H1 (cell line): Measurements from ENCODE around the gene GRM5. TPM values are rescaled to one million over a fixed set of nuclear protein-coding genes. Genes with fewer than 3 reads are reported as not detected.

Experiments used
- CTCF ChIA-PET: fragments of 300-600 bp; sonication (Branson Sonifier 250); formaldehyde crosslinking; loops from one replicate; lab custom pipeline; 2021; ENCODE audit not compliant: partially characterized antibody; lab: Charles Lee
- POLR2A ChIA-PET: fragments of 300-600 bp; sonication (Branson Sonifier 250); formaldehyde crosslinking; loops from one replicate; lab custom pipeline; 2021; ENCODE audit warnings: inconsistent platforms; ENCODE audit not compliant: partially characterized antibody; lab: Charles Lee
- DNase-seq, 2 experiments: peaks; one replicate each; pipeline versions ENCODE4 v3.0.0 to v3.0.0-alpha.2; 2010 to 2022; ENCODE audit warnings: low spot score in 2 of 2, low read depth in 1 of 2, mixed read lengths in 1 of 2
- FAIRE-seq: peaks from 2 replicates; lab custom pipeline; 2011; peaks lifted over from hg19 to GRCh38; lab: Jason Lieb, UNC
- H2AFZ ChIP-seq: 2 replicates; pipeline ENCODE4 v1.8.1; 2012; ENCODE audit warnings: low read length, inconsistent platforms
- H2AK5ac ChIP-seq: 2 replicates; pipeline ENCODE4 v1.6.1; 2013; ENCODE audit warnings: low read depth, low read length
- H2BK120ac ChIP-seq: replicated peaks from 2 replicates; pipeline ENCODE3; 2013; ENCODE audit warnings: low read depth, low read length, inconsistent platforms
- H2BK12ac ChIP-seq: 2 replicates; pipeline ENCODE4 v1.6.1; 2013; ENCODE audit warnings: low read depth, low read length
- H2BK15ac ChIP-seq: 2 replicates; pipeline ENCODE4 v1.6.1; 2013; ENCODE audit warnings: low read length
- H2BK20ac ChIP-seq: 2 replicates; pipeline ENCODE4 v1.6.1; 2013; ENCODE audit warnings: low read length
- H2BK5ac ChIP-seq: 2 replicates; pipeline ENCODE4 v1.6.1; 2013; ENCODE audit warnings: low read depth, low read length
- H3K14ac ChIP-seq: 2 replicates; pipeline ENCODE4 v1.6.1; 2013; ENCODE audit warnings: inconsistent platforms; ENCODE audit not compliant: insufficient read length
- H3K18ac ChIP-seq: 2 replicates; pipeline ENCODE4 v1.6.1; 2013; ENCODE audit warnings: low read length; ENCODE audit errors: extremely low read depth
- H3K23ac ChIP-seq: 2 replicates; pipeline ENCODE4 v1.6.1; 2013; ENCODE audit warnings: inconsistent platforms; ENCODE audit not compliant: insufficient read length
- H3K23me2 ChIP-seq: 2 replicates; pipeline ENCODE4 v1.6.1; 2013; ENCODE audit warnings: low read depth, low read length
- H3K27ac ChIP-seq: 2 replicates; pipeline ENCODE4 v1.6.1; 2011; ENCODE audit warnings: low read depth, low read length, inconsistent platforms
- H3K27me3 ChIP-seq, 4 experiments: replicated peaks in 1 of 4; 1 replicate in 1 of 4; 2 replicates in 3 of 4; pipeline versions ENCODE4 v1.6.1 to v1.8.1; 2011 to 2013; ENCODE audit warnings: low read length in 3 of 4, mild to moderate bottlenecking in 3 of 4, inconsistent platforms in 2 of 4, mixed read lengths in 2 of 4, moderate library complexity in 1 of 4; ENCODE audit not compliant: control insufficient read depth in 3 of 4, insufficient read depth in 3 of 4; ENCODE audit errors: extremely low read depth in 1 of 4
- H3K36me3 ChIP-seq, 4 experiments: 2 replicates each; pipeline versions ENCODE4 v1.6.1 to v1.8.1; 2011 to 2013; ENCODE audit warnings: mild to moderate bottlenecking in 4 of 4, low read length in 3 of 4, moderate library complexity in 2 of 4, control low read depth in 1 of 4, inconsistent platforms in 1 of 4; ENCODE audit not compliant: insufficient read depth in 4 of 4, control insufficient read depth in 2 of 4
- H3K4ac ChIP-seq: replicated peaks from 2 replicates; pipeline ENCODE3; 2013; ENCODE audit warnings: low read length, low read depth, mixed read lengths, inconsistent platforms; ENCODE audit not compliant: insufficient read length
- H3K4me1 ChIP-seq, 4 experiments: replicated peaks in 1 of 4; 1 replicate in 1 of 4; 2 replicates in 3 of 4; pipeline versions ENCODE4 v1.6.1 to v1.8.1; 2011 to 2013; ENCODE audit warnings: low read length in 3 of 4, inconsistent platforms in 2 of 4, mixed read lengths in 1 of 4; ENCODE audit not compliant: insufficient read depth in 4 of 4, control insufficient read depth in 3 of 4
- H3K4me2 ChIP-seq, 2 experiments: 2 replicates each; pipeline versions ENCODE4 v1.6.1 to v1.8.1; 2011 to 2013; ENCODE audit warnings: low read depth in 2 of 2, low read length in 2 of 2, control low read depth in 1 of 2, inconsistent platforms in 1 of 2, mild to moderate bottlenecking in 1 of 2; ENCODE audit not compliant: insufficient read depth in 1 of 2
- H3K4me3 ChIP-seq, 4 experiments: fragments of 200-600, 300-600 bp in 1 of 4; sonication (generic), shearing (Covaris generic), sonication (Bioruptor Twin) in 1 of 4; 2 replicates each; pipeline versions ENCODE4 v1.5.1 to v1.8.1; 2011 to 2016; ENCODE audit warnings: low read length in 4 of 4, low read depth in 3 of 4, control low read depth in 2 of 4, inconsistent platforms in 2 of 4, mild to moderate bottlenecking in 2 of 4, mixed read lengths in 1 of 4, moderate library complexity in 1 of 4; ENCODE audit not compliant: insufficient read depth in 2 of 4; ENCODE audit errors: extremely low read depth in 1 of 4
- H3K56ac ChIP-seq: replicated peaks from 2 replicates; pipeline ENCODE3; 2013; ENCODE audit warnings: low read depth, mild to moderate bottlenecking, mixed read lengths, low read length, inconsistent platforms; ENCODE audit not compliant: insufficient read length
- H3K79me1 ChIP-seq: 2 replicates; pipeline ENCODE4 v1.6.1; 2013; ENCODE audit warnings: low read depth, low read length, control low read depth
- H3K79me2 ChIP-seq, 2 experiments: 2 replicates each; pipeline versions ENCODE4 v1.6.1 to v1.8.1; 2012 to 2013; ENCODE audit warnings: low read length in 2 of 2, mild to moderate bottlenecking in 2 of 2, inconsistent platforms in 1 of 2; ENCODE audit not compliant: insufficient read depth in 2 of 2, control insufficient read depth in 1 of 2
- H3K9ac ChIP-seq, 4 experiments: replicated peaks in 1 of 4; 1 replicate in 1 of 4; 2 replicates in 3 of 4; pipeline versions ENCODE4 v1.6.1 to v1.8.1; 2011 to 2013; ENCODE audit warnings: low read depth in 3 of 4, low read length in 3 of 4, control low read depth in 2 of 4, mild to moderate bottlenecking in 2 of 4, moderate library complexity in 2 of 4, inconsistent platforms in 1 of 4; ENCODE audit errors: extremely low read depth in 1 of 4
- H3K9me3 ChIP-seq, 2 experiments: 2 replicates each; pipeline versions ENCODE4 v1.6.1 to v1.8.1; 2012 to 2013; ENCODE audit warnings: mild to moderate bottlenecking in 2 of 2, moderate library complexity in 2 of 2, control low read depth in 1 of 2, inconsistent platforms in 1 of 2, low read depth in 1 of 2, low read length in 1 of 2, mixed read lengths in 1 of 2; ENCODE audit not compliant: insufficient read depth in 2 of 2
- H4K20me1 ChIP-seq, 2 experiments: replicated peaks in 1 of 2; 2 replicates each; pipeline versions ENCODE3 to v1.8.1; 2011 to 2013; ENCODE audit warnings: inconsistent platforms in 2 of 2, low read length in 2 of 2, mild to moderate bottlenecking in 1 of 2; ENCODE audit not compliant: insufficient read depth in 2 of 2, control insufficient read depth in 1 of 2
- H4K5ac ChIP-seq: 2 replicates; pipeline ENCODE4 v1.6.1; 2013; ENCODE audit warnings: low read length, low read depth, mixed read lengths, inconsistent platforms; ENCODE audit not compliant: insufficient read length
- H4K8ac ChIP-seq: 2 replicates; pipeline ENCODE4 v1.8.0; 2013; ENCODE audit warnings: mild to moderate bottlenecking, moderate library complexity, low read length, inconsistent platforms; ENCODE audit not compliant: insufficient read depth; ENCODE audit errors: extremely low read depth
- H4K91ac ChIP-seq: replicated peaks from 2 replicates; pipeline ENCODE3; 2013; ENCODE audit warnings: low read length, mixed read lengths, inconsistent platforms; ENCODE audit not compliant: insufficient read length
- ASH2L ChIP-seq: fragments of 200-600, 300-600 bp; sonication (generic); IDR thresholded peaks from one replicate; pipeline ENCODE4 v1.7.1; 2017; ENCODE audit warnings: low read length
- CHD1 ChIP-seq: IDR thresholded peaks from 2 replicates; pipeline ENCODE4 v1.6.1; 2012; ENCODE audit warnings: low read depth, low read length, improper control_type of control experiment
- CTCF ChIP-seq, 3 experiments: IDR thresholded peaks; 1 replicate in 2 of 3; 2 replicates in 1 of 3; pipeline versions ENCODE4 v1.5.1 to v1.6.1; 2011; ENCODE audit warnings: low read length in 3 of 3, mild to moderate bottlenecking in 3 of 3, inconsistent platforms in 2 of 3, low read depth in 1 of 3, moderate library complexity in 1 of 3; ENCODE audit not compliant: insufficient read depth in 1 of 3; ENCODE audit errors: control extremely low read depth in 1 of 3
- KDM4A ChIP-seq: IDR thresholded peaks from one replicate; pipeline ENCODE4 v1.7.1; 2012; ENCODE audit warnings: low read depth, mild to moderate bottlenecking, moderate library complexity, low read length, inconsistent platforms; ENCODE audit not compliant: severe bottlenecking
- SAP30 ChIP-seq: fragments of 300-600 bp; sonication (generic); IDR thresholded peaks from 2 replicates; pipeline ENCODE4 v1.7.1; 2012; ENCODE audit warnings: low read length, moderate library complexity, mild to moderate bottlenecking, inconsistent platforms; ENCODE audit not compliant: insufficient read depth, insufficient replicate concordance
- TAF1 ChIP-seq: IDR thresholded peaks from 2 replicates; pipeline ENCODE4 v1.6.1; 2011; ENCODE audit warnings: mild to moderate bottlenecking, low read depth, low read length
- YY1 ChIP-seq: IDR thresholded peaks from 2 replicates; pipeline ENCODE4 v1.6.1; 2011; ENCODE audit warnings: low read depth, mild to moderate bottlenecking, low read length
- polyA plus RNA-seq, 7 experiments: library from polyadenylated mRNA; depleted of rRNA in 3 of 7; stranded (reverse) in 5 of 7; unstranded in 2 of 7; fragments of >200 nt in 5 of 7; fragments of 200-250 nt in 2 of 7; gene quantifications; 1 replicate in 5 of 7; 2 replicates in 1 of 7; 4 replicates in 1 of 7; pipeline versions ENCODE4 v1.2.1 to v1.2.3, GENCODE V29; 2011 to 2013; ENCODE audit warnings: missing spikeins in 2 of 7, mixed read lengths in 2 of 7
- total RNA-seq: library from RNA; stranded (reverse); fragmentation: NEBNext Ultra II Directional; extraction: Animal tissue kit (Norgen Biotek cat#: 25700); gene quantifications from 2 replicates; pipeline ENCODE4 v1.2.1, GENCODE V29; 2021

GRM5 gene
- total and polyA plus RNA-seq, 2 of the 8 experiments (the other 6 are each of a cell fraction or from before 2014, with no cell fraction given) = 0.15 to 0.43 TPM

- no peaks in the 10 kb centered on the region for H4K20me1 ChIP-seq
- peaks cover 0 to 6% (median 4%) of the 10 kb centered on the region in 4 experiments; a peak in 3 of 7 replicates for H3K4me1 ChIP-seq
- H2BK5ac ChIP-seq = no peak overlapping the region
- H3K79me1 ChIP-seq = no peaks in the 10 kb centered on the region
- no peak overlapping the region for H2BK120ac ChIP-seq
- H3K23ac ChIP-seq = no peak overlapping the region
- H4K5ac ChIP-seq = no peak overlapping the region
- DNase-seq = no peak
- no peak overlapping the region for H3K4me2 ChIP-seq
- H3K14ac ChIP-seq = no peak overlapping the region
- H2AK5ac ChIP-seq = no peak overlapping the region
- H3K4me3 ChIP-seq = no peak overlapping the region
- H3K56ac ChIP-seq = no peak overlapping the region
- H2AFZ ChIP-seq = no peak overlapping the region
- no peaks in the 10 kb centered on the region for H3K23me2 ChIP-seq
- POLR2A ChIA-PET = no interaction called here
- H3K27ac ChIP-seq = no peak overlapping the region
- H2BK15ac ChIP-seq = no peak overlapping the region
- no peaks in the 10 kb centered on the region for H3K27me3 ChIP-seq
- H3K9ac ChIP-seq = no peak overlapping the region
- no peaks in the 10 kb centered on the region for H3K79me2 ChIP-seq
- H4K8ac ChIP-seq = no peak overlapping the region
- TF ChIP-seq CTCF (IDR thresholded peaks at IDR 0.05; ENCODE audit: control extremely low read depth in 1 of 3, insufficient read depth in 1 of 3, low read depth in 1 of 3, low read length in 3 of 3) (no peak), TAF1 (no peak), CHD1 (no peak), KDM4A (no peak), ASH2L (no peak), SAP30 (no peak), YY1 (no peak)
- TF ChIP-seq, all 59 proteins: peak for 0
- Histone ChIP-seq H3K9me3 (no peaks in the 10 kb centered on the region), H4K91ac (no peak overlapping the region), H3K36me3 (no peaks in the 10 kb centered on the region), H3K4ac (no peak overlapping the region), H2BK20ac (no peak overlapping the region), H3K18ac (no peak overlapping the region), H2BK12ac (no peak overlapping the region)
- CTCF ChIA-PET = interaction anchor here (1.0 kb wide), 1 partner anchor 32 kb away, joined by 4 read pairs; no protein-coding TSS in a partner anchor
- no peak for FAIRE-seq
Observed at GRCh38 chr11:88520391-88520790, 545.4 kb downstream of the GRM5 start.
